MCF 10A (cell line): ENCODE results near the gene KCNAB2. TPM values are rescaled to one million over a fixed set of nuclear protein-coding genes. Genes with fewer than 3 reads are reported as not detected.

Source experiments
- BruUV-seq: library from RNA; stranded (reverse); fragments of 400-500 nt; replicated peaks from 2 replicates; lab custom pipeline; 2021; lab: Mats Ljungman, UMichigan
- CTCF ChIA-PET: fragments of 300-600 bp; sonication (Branson Sonifier 250); formaldehyde crosslinking; extraction: SDS; loops from one replicate; lab custom pipeline; 2021; ENCODE audit warnings: antibody characterized with exemption, inconsistent platforms; lab: Yijun Ruan, JAX
- POLR2A ChIA-PET: fragments of 300-600, 350-650 bp; sonication (Branson Sonifier 250); formaldehyde crosslinking; extraction: SDS; loops from one replicate; lab custom pipeline; 2020; ENCODE audit warnings: antibody characterized with exemption, inconsistent platforms; lab: Yijun Ruan, JAX
- DNase-seq: peaks from one replicate; pipeline ENCODE4 v3.0.0-alpha.2; 2018; ENCODE audit not compliant: unreplicated experiment
- H3K27ac Mint-ChIP-seq: one replicate; pipeline ENCODE4 v1.8.0; 2022; ENCODE audit warnings: mild to moderate bottlenecking, low read depth, mixed read lengths; ENCODE audit not compliant: unreplicated experiment
- H3K27me3 Mint-ChIP-seq: one replicate; pipeline ENCODE4 v1.8.0; 2022; ENCODE audit warnings: mixed read lengths; ENCODE audit not compliant: insufficient read depth, unreplicated experiment
- H3K36me3 Mint-ChIP-seq: one replicate; pipeline ENCODE4 v1.8.0; 2022; ENCODE audit warnings: mild to moderate bottlenecking, moderate library complexity, mixed read lengths; ENCODE audit not compliant: insufficient read depth, unreplicated experiment
- H3K4me1 Mint-ChIP-seq: one replicate; pipeline ENCODE4 v1.8.0; 2022; ENCODE audit warnings: mixed read lengths; ENCODE audit not compliant: insufficient read depth, unreplicated experiment
- H3K4me3 Mint-ChIP-seq: one replicate; pipeline ENCODE4 v1.8.0; 2022; ENCODE audit warnings: mild to moderate bottlenecking, moderate library complexity, mixed read lengths; ENCODE audit not compliant: unreplicated experiment
- H3K9me3 Mint-ChIP-seq: one replicate; pipeline ENCODE4 v1.8.0; 2022; ENCODE audit warnings: mixed read lengths; ENCODE audit not compliant: unreplicated experiment
- CTCF ChIP-seq: fragments of 200-600 bp; IDR thresholded peaks from one replicate; pipeline ENCODE4 v1.8.0; 2022; ENCODE audit warnings: antibody characterized with exemption, mild to moderate bottlenecking; ENCODE audit not compliant: unreplicated experiment
- intact Hi-C: fragments of 100-400 bp; cut with micrococcal nuclease; formaldehyde crosslinking; loops from 2 replicates; pipeline ENCODE4 v1.14.1; 2022
- total RNA-seq: library from RNA; stranded (reverse); gene quantifications from 2 replicates; pipeline ENCODE4 v1.2.3, GENCODE V29; 2022

The KCNAB2 gene
- total RNA-seq, 1 experiment from 2014 or later: 11.8 TPM

GRCh38 chr1:6025269-6026094 is 20.2 kb upstream of the KCNAB2 start:
- intact Hi-C loops: loop anchor here (1.0 kb wide), 1 partner anchor 33 kb away; the partner anchor contains the start of gene NPHP4
- H3K27ac Mint-ChIP-seq: peak overlapping the region; percentile 64
- TSS peak; percentile 86 for BruUV-seq
- peaks cover 15% of the 10 kb centered on the region for H3K4me1 Mint-ChIP-seq
- H3K9me3 Mint-ChIP-seq: no peaks in the 10 kb centered on the region
- H3K27me3 Mint-ChIP-seq: no peaks in the 10 kb centered on the region
- CTCF ChIA-PET: interaction anchor here (0.5 to 1.8 kb wide), 5 partner anchors 10 to 274 kb away, joined by 3 to 7 read pairs (median 5); no protein-coding TSS in a partner anchor
- peak; percentile 77 for DNase-seq
- H3K36me3 Mint-ChIP-seq: peaks cover 6% of the 10 kb centered on the region
- POLR2A ChIA-PET: interaction anchor here (0.6 to 3.2 kb wide), 13 partner anchors 9 to 282 kb away, joined by 3 to 34 read pairs (median 3); partner anchors contain the start of genes NPHP4 and RNF207
- H3K4me3 Mint-ChIP-seq: peak overlapping the region; percentile 80
- no peak for TF ChIP-seq CTCF

- no peak for TF ChIP-seq CTCF
- Mint-ChIP-seq H3K9me3 (no peaks in the 10 kb centered on the region), H3K36me3 (peaks cover 6% of the 10 kb centered on the region), H3K4me3 (peak overlapping the region; percentile 80), H3K4me1 (peaks cover 20% of the 10 kb centered on the region), H3K27me3 (no peaks in the 10 kb centered on the region), H3K27ac (peak overlapping the region; percentile 64)
- BruUV-seq: no TSS peak
- peak; percentile 89 for DNase-seq
- ChIA-PET POLR2A (interaction anchor here (0.8 to 3.2 kb wide), 11 partner anchors 8 to 180 kb away, joined by 3 to 34 read pairs (median 4); partner anchors contain the start of genes NPHP4 and RNF207), CTCF (interaction anchor here (0.7 to 1.8 kb wide), 2 partner anchors 8 to 9 kb away, joined by 3 to 6 read pairs; no protein-coding TSS in a partner anchor)
- intact Hi-C loops: no loop called here
Observed at GRCh38 chr1:6026095-6026809, 19.4 kb upstream of the KCNAB2 start.

GRCh38 chr1:6027591-6027990 is 18.1 kb upstream of the KCNAB2 start:
- H3K36me3 Mint-ChIP-seq: peaks cover 6% of the 10 kb centered on the region

More at GRCh38 chr1:6027591-6027990, 18.1 kb upstream of the KCNAB2 start:
- DNase-seq: no peak
- H3K4me3 Mint-ChIP-seq: peak overlapping the region; percentile 80
- TF ChIP-seq CTCF: no peak
- no TSS peak for BruUV-seq
- POLR2A ChIA-PET: no interaction called here
- CTCF ChIA-PET: interaction anchor here (0.7 to 1.0 kb wide), 2 partner anchors 30 to 229 kb away, joined by 3 to 5 read pairs; no protein-coding TSS in a partner anchor
- H3K4me1 Mint-ChIP-seq: peaks cover 20% of the 10 kb centered on the region
- H3K27ac Mint-ChIP-seq: no peak overlapping the region
- no peaks in the 10 kb centered on the region for H3K9me3 Mint-ChIP-seq
- intact Hi-C loops: no loop called here
- no peaks in the 10 kb centered on the region for H3K27me3 Mint-ChIP-seq
